Nephron progenitor cell (in vitro differentiated cells): ENCODE results near the gene AKAP7.

Source experiments
- DNase-seq: peaks from one replicate; pipeline ENCODE4 v3.0.0; 2021
- H3K27ac Mint-ChIP-seq: 2 replicates; pipeline ENCODE4 v1.8.0; 2021; ENCODE audit warnings: mild to moderate bottlenecking, moderate library complexity, mixed read lengths
- H3K27me3 Mint-ChIP-seq: 2 replicates; pipeline ENCODE4 v1.8.0; 2021; ENCODE audit warnings: mild to moderate bottlenecking, low read depth, mixed read lengths; ENCODE audit not compliant: poor library complexity
- H3K36me3 Mint-ChIP-seq: 2 replicates; pipeline ENCODE4 v1.8.0; 2021; ENCODE audit warnings: low read depth, mixed read lengths
- H3K4me1 Mint-ChIP-seq: 2 replicates; pipeline ENCODE4 v1.8.0; 2021; ENCODE audit warnings: mixed read lengths
- H3K4me3 Mint-ChIP-seq: 2 replicates; pipeline ENCODE4 v1.8.0; 2021; ENCODE audit warnings: mild to moderate bottlenecking, moderate library complexity, mixed read lengths
- H3K9me3 Mint-ChIP-seq: 2 replicates; pipeline ENCODE4 v1.8.0; 2021; ENCODE audit warnings: mild to moderate bottlenecking, moderate library complexity, mixed read lengths
- CTCF ChIP-seq: fragments of 200-600 bp; sonication (generic); IDR thresholded peaks from 2 replicates; pipeline ENCODE4 v1.5.0; 2021; ENCODE audit warnings: antibody characterized with exemption

The AKAP7 gene

GRCh38 chr6:131125431-131125830, 9.8 kb upstream of the AKAP7 start:
- no peaks in the 10 kb centered on the region for H3K9me3 Mint-ChIP-seq
- H3K27me3 Mint-ChIP-seq, result no peaks in the 10 kb centered on the region
- no peaks in the 10 kb centered on the region for H3K36me3 Mint-ChIP-seq
- no peak for DNase-seq
- TF ChIP-seq CTCF, result no peak
- no peaks in the 10 kb centered on the region for H3K4me1 Mint-ChIP-seq
- H3K4me3 Mint-ChIP-seq, result no peak overlapping the region
- no peak overlapping the region for H3K27ac Mint-ChIP-seq

GRCh38 chr6:131129689-131130553, 5.3 kb upstream of the AKAP7 start:
- no peaks in the 10 kb centered on the region for H3K9me3 Mint-ChIP-seq
- DNase-seq, result no peak
- TF ChIP-seq CTCF, result no peak
- H3K27me3 Mint-ChIP-seq, result no peaks in the 10 kb centered on the region
- no peak overlapping the region for H3K27ac Mint-ChIP-seq
- H3K4me3 Mint-ChIP-seq, result no peak overlapping the region
- no peaks in the 10 kb centered on the region for H3K36me3 Mint-ChIP-seq
- H3K4me1 Mint-ChIP-seq, result peaks cover 16% of the 10 kb centered on the region

GRCh38 chr6:131130554-131130940, 4.7 kb upstream of the AKAP7 start:
- Mint-ChIP-seq H3K27me3 (no peaks in the 10 kb centered on the region), H3K9me3 (no peaks in the 10 kb centered on the region), H3K4me3 (no peak overlapping the region), H3K36me3 (no peaks in the 10 kb centered on the region), H3K4me1 (peaks cover 18% of the 10 kb centered on the region), H3K27ac (no peak overlapping the region)
- DNase-seq, result no peak
- TF ChIP-seq CTCF, result no peak

- Mint-ChIP-seq H3K4me1 (peaks cover 27% of the 10 kb centered on the region), H3K27me3 (peaks cover 4% of the 10 kb centered on the region), H3K4me3 (no peak overlapping the region), H3K27ac (no peak overlapping the region), H3K36me3 (no peaks in the 10 kb centered on the region), H3K9me3 (no peaks in the 10 kb centered on the region)
- DNase-seq, result no peak
- TF ChIP-seq CTCF, result no peak
These were observed 2.9 kb upstream of the AKAP7 start for GRCh38 chr6:131132360-131132759.

GRCh38 chr6:131134220-131134979, 867 bp upstream of the AKAP7 start:
- TF ChIP-seq CTCF, result no peak
- Mint-ChIP-seq H3K27me3 (peaks cover 10% of the 10 kb centered on the region), H3K4me3 (peak overlapping the region; percentile 83), H3K4me1 (peaks cover 27% of the 10 kb centered on the region), H3K36me3 (peaks cover 10% of the 10 kb centered on the region), H3K27ac (peak overlapping the region; percentile 36), H3K9me3 (peaks cover 7% of the 10 kb centered on the region)
- DNase-seq, result no peak
